Stimulated activated effector memory CD8-positive, alpha-beta T cell treated with anti-CD3 and anti-CD28 coated beads, Interleukin-12 subunit alpha, Interleukin-12 subunit beta, amount 100 ng/mL, for 72 hours (primary cell): ENCODE data around the gene GPNMB.
"Not testable (repeated sequence)": the region's sequence is repeated elsewhere in the genome, so short reads cannot be mapped to it uniquely, and the experiment has no call there.

Experiments
- ATAC-seq: fragments of 150-1000 bp; cut with Tn5 transposase; 2 replicates; pipeline ENCODE4 v1.10.0; 2021
- DNase-seq, 2 donors: peaks; one replicate each; pipeline ENCODE4 v3.0.0; 2021 to 2022; ENCODE audit warnings: low spot score in 2 of 2
- H3K27ac Mint-ChIP-seq: one replicate; pipeline ENCODE4 v1.8.0; 2022; ENCODE audit warnings: mild to moderate bottlenecking, mixed read lengths
- H3K36me3 Mint-ChIP-seq: one replicate; pipeline ENCODE4 v1.8.0; 2022; ENCODE audit warnings: mild to moderate bottlenecking, mixed read lengths
- H3K4me1 Mint-ChIP-seq: one replicate; pipeline ENCODE4 v1.8.0; 2022; ENCODE audit warnings: mixed read lengths
- H3K4me3 Mint-ChIP-seq: one replicate; pipeline ENCODE4 v1.8.0; 2022; ENCODE audit warnings: mild to moderate bottlenecking, mixed read lengths
- H3K9me3 Mint-ChIP-seq: one replicate; pipeline ENCODE4 v1.8.0; 2022; ENCODE audit warnings: mixed read lengths

The GPNMB gene

GRCh38 chr7:23246555-23246954 is at the start of gene GPNMB:
GPNMB (plus strand) TSS chr7:23246775; CDS start chr7:23246858, 83 bp downstream.
- H3K4me3 Mint-ChIP-seq, result no peak within 1 kb of the TSS
- no peak for ATAC-seq
- no peaks in the 10 kb centered on the region for H3K9me3 Mint-ChIP-seq
- H3K36me3 Mint-ChIP-seq, result no peaks in the 10 kb centered on the region
- no peaks in the 10 kb centered on the region for H3K4me1 Mint-ChIP-seq
- no peak for DNase-seq
- H3K27ac Mint-ChIP-seq, result no peak within 1 kb of the TSS

DNA sequence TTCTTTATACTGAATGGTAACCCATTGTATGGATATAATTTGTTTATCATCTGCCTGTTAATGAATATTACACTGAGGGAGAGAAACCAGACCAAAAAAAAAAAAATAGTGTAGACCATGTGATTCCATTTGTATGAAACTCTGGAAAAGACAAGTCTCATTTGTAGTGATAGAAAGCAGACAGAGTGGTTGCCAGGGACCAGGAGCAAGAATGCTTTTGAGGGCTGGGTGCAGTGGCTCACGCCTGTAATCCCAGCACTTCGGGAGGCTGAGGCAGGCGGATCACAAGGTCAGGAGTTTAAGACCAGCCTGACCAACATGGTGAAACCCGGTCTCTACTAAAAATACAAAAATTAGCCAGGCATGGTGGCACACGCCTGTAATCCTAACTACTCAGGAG is 48.8 kb upstream of the GPNMB start:
- H3K4me1 Mint-ChIP-seq, H3K9me3 Mint-ChIP-seq, DNase-seq, H3K4me3 Mint-ChIP-seq, H3K27ac Mint-ChIP-seq, ATAC-seq: not testable (repeated sequence)
- peaks cover 87% of the 10 kb centered on the region for H3K36me3 Mint-ChIP-seq

GRCh38 chr7:23200331-23200730 is 46.2 kb upstream of the GPNMB start:
- DNase-seq (no peak), ATAC-seq (no peak)
- Mint-ChIP-seq H3K36me3 (peaks cover 67% of the 10 kb centered on the region), H3K4me3 (no peak overlapping the region), H3K9me3 (no peaks in the 10 kb centered on the region), H3K27ac (no peak overlapping the region), H3K4me1 (no peaks in the 10 kb centered on the region)

DNA sequence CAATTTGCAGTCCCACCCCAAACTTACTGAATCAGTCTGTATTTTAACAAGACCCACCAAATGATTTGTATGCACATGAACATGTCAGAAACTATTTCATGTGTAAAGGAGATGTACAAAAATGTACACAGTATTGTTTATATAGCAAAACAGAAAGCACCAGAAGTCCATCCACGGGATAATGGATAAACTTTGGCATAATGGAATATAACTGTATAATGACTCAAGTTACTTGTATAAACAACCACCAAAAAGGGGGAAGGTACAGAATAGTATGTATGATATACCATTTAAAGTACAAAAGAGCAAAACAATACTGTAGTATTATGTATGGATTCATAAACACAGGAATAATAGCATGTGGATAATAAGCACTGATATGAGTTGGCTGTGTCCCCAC is 42.3 kb upstream of the GPNMB start:
- Mint-ChIP-seq H3K4me3 (no peak overlapping the region), H3K4me1 (no peaks in the 10 kb centered on the region), H3K36me3 (peaks cover 30% of the 10 kb centered on the region), H3K27ac (no peak overlapping the region), H3K9me3 (no peaks in the 10 kb centered on the region)
- no peak for ATAC-seq
- no peak for DNase-seq

GRCh38 chr7:23205577-23205908 is 41.0 kb upstream of the GPNMB start:
- ATAC-seq, result no peak
- Mint-ChIP-seq H3K4me3 (no peak overlapping the region), H3K4me1 (no peaks in the 10 kb centered on the region), H3K9me3 (no peaks in the 10 kb centered on the region), H3K27ac (no peak overlapping the region), H3K36me3 (peaks cover 17% of the 10 kb centered on the region)
- DNase-seq, result no peak

DNA sequence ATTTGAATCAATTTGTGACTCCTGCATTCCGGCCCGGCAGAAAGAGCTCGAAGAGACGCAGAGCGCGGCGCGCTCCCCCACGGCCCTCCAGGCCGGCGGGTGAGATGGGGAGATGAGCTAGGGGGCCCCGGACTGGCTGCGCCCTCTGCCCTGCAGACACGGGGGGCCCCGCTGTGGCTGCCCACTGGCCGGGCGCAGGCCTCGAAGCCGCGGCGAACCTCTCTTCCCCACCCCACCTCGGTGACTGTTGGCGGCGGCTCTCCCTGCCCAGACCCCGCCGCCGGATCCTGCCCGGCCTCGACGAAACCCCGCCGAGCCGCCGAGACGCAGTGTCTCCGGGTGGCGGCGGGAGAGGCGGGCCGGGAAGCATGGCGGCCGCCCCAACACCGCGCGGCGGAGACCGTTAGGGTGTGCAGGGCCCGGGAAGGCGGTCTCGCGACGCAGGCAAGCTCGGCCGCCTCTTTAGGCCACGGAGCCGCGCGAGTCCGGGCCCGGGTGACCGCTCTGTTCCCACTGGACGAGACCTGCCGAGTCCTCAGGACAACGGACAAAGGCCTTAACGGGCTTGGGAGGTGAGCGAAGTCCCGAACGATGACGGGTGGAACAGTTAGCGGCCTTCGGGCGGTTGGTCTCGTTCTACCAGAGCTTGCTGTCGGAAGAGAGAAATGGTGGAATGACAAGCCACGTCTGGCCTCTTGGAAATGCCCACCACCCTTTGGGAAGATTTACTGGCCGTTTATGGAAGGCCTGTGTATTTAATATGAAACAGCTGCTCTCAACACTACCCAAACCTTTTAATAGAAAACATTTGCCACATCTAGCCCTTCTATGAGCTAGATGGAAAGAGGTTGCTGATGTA is 40.4 kb upstream of the GPNMB start:
- Mint-ChIP-seq H3K4me3 (no peak overlapping the region), H3K27ac (no peak overlapping the region), H3K9me3 (no peaks in the 10 kb centered on the region), H3K36me3 (peaks cover 11% of the 10 kb centered on the region), H3K4me1 (no peaks in the 10 kb centered on the region)
- DNase-seq (peak in 1 of 2 donors; percentile 39), ATAC-seq (peak; percentile 46)

DNA sequence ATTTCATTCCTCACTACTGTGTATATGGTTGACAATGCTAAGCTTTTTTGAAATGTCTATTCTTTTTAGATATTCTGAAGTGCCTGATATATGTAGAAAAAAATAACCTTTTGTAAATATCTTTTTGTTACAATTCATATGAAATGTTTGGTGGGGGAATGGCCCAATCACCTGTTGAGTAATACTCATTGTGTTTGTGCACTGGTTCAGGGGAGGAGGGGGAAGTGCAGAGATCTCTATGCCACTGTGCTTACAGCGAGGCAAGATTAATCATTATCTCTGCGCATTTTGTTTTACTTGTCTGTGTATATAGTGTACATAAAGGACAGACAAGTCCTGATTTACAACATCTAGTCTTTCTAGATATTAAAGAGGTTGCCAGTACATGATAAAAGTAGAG is 39.6 kb upstream of the GPNMB start:
- ATAC-seq (no peak), DNase-seq (peak in 1 of 2 donors; percentile 25)
- Mint-ChIP-seq H3K4me3 (no peak overlapping the region), H3K9me3 (no peaks in the 10 kb centered on the region), H3K4me1 (no peaks in the 10 kb centered on the region), H3K36me3 (peaks cover 2% of the 10 kb centered on the region), H3K27ac (no peak overlapping the region)

DNA sequence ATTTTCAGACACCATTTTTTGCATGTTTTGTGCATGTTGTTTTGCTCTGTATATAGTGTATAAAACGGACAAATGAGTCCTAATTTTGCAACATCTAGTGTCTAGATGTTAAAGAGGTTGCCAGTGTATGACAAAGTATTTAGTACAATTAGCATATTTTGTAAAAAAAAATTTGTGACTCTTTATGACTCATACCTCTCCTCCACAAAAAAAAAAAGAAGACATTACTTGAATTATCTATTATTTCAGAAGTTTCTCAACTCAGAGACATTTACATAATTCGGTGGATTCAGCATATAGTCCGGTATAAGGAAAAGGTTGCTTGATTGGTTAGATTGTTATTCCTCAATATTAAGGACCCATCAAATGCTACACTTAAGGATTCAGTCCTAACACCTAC is 38.7 kb upstream of the GPNMB start:
- H3K9me3 Mint-ChIP-seq, result no peaks in the 10 kb centered on the region
- no peaks in the 10 kb centered on the region for H3K4me1 Mint-ChIP-seq
- no peak for ATAC-seq
- no peaks in the 10 kb centered on the region for H3K36me3 Mint-ChIP-seq
- DNase-seq, result no peak
- no peak overlapping the region for H3K27ac Mint-ChIP-seq
- no peak overlapping the region for H3K4me3 Mint-ChIP-seq

DNA sequence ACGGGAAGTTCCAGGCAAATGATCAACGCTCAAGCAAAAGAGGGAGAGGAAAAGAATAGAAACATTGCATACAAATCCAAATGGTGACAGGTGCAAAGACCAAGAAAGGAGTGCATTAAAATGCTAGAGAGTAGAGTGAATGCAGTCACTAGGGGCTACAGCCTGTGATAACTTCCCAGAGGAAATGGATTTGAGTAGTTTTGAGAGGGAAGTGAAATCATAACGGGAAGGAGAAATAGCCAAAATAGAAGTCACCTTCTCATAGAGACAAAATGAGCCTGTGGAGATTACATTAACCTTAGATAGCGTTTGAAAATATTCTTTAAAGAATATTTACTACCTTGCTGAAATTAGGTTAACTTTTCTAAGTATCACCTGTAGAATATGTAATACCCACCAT is 38.3 kb upstream of the GPNMB start:
- H3K4me1 Mint-ChIP-seq, result no peaks in the 10 kb centered on the region
- H3K4me3 Mint-ChIP-seq, result no peak overlapping the region
- H3K27ac Mint-ChIP-seq, result no peak overlapping the region
- H3K9me3 Mint-ChIP-seq, result no peaks in the 10 kb centered on the region
- H3K36me3 Mint-ChIP-seq, result no peaks in the 10 kb centered on the region
- ATAC-seq, result no peak
- DNase-seq, result no peak

GRCh38 chr7:23210506-23210905 is 36.1 kb upstream of the GPNMB start:
- no peaks in the 10 kb centered on the region for H3K9me3 Mint-ChIP-seq
- H3K36me3 Mint-ChIP-seq, result no peaks in the 10 kb centered on the region
- no peak overlapping the region for H3K4me3 Mint-ChIP-seq
- no peak for ATAC-seq
- no peaks in the 10 kb centered on the region for H3K4me1 Mint-ChIP-seq
- no peak overlapping the region for H3K27ac Mint-ChIP-seq
- no peak for DNase-seq

DNA sequence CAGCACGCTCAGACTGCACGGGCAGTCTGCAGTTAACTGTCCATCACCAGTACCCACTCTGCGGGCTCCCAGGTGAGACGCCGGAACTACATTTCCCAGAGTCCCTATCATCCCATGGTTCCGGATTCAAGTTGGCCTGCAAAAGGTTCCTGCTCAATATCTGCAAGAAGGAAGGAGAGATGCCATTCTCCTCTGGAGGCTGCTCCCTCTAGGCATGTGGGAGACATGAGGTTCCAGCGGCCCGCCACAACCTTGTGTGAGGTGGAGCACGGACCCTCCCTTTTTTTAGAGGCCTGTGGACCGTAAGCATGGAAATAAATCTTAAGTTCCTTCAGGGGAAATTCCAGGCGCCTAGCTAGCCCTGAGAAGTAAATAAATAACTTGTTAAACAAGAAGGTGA is 35.0 kb upstream of the GPNMB start:
- no peak for ATAC-seq
- no peak overlapping the region for H3K27ac Mint-ChIP-seq
- H3K4me3 Mint-ChIP-seq, result no peak overlapping the region
- no peak for DNase-seq
- H3K4me1 Mint-ChIP-seq, result no peaks in the 10 kb centered on the region
- no peaks in the 10 kb centered on the region for H3K36me3 Mint-ChIP-seq
- H3K9me3 Mint-ChIP-seq, result no peaks in the 10 kb centered on the region

DNA sequence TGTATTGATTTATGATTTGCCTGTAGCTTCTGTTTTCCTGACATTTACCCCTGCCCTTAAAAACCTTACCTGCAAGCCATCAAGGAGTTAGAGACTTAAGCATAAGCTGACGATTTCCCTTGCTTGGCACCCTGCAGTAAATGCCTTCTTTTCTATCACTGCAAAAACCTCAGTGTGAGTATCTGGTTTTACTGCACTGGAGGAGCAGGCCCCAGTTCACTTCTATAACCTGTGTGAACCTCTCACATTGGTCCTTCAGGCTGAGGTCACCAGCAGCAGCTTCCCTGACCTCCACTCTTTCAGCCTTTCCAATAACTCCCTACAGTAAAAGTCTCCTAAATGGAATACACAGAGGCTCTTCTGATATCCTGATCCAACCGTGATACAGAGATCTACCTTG is 34.2 kb upstream of the GPNMB start:
- Mint-ChIP-seq H3K36me3 (no peaks in the 10 kb centered on the region), H3K27ac (no peak overlapping the region), H3K4me1 (no peaks in the 10 kb centered on the region), H3K9me3 (no peaks in the 10 kb centered on the region), H3K4me3 (no peak overlapping the region)
- DNase-seq (no peak), ATAC-seq (no peak)

GRCh38 chr7:23212841-23213240 is 33.7 kb upstream of the GPNMB start:
- no peak overlapping the region for H3K4me3 Mint-ChIP-seq
- no peak for DNase-seq

GRCh38 chr7:23213755-23214154 is 32.8 kb upstream of the GPNMB start:
- H3K9me3 Mint-ChIP-seq, result no peaks in the 10 kb centered on the region
- no peak for ATAC-seq
- H3K4me3 Mint-ChIP-seq, result no peak overlapping the region
- DNase-seq, result no peak
- no peaks in the 10 kb centered on the region for H3K36me3 Mint-ChIP-seq
- H3K27ac Mint-ChIP-seq, result no peak overlapping the region
- H3K4me1 Mint-ChIP-seq, result no peaks in the 10 kb centered on the region

More at GRCh38 chr7:23212841-23213240, 33.7 kb upstream of the GPNMB start:
- no peaks in the 10 kb centered on the region for H3K4me1 Mint-ChIP-seq
- no peak for ATAC-seq
- H3K27ac Mint-ChIP-seq, result no peak overlapping the region
- H3K36me3 Mint-ChIP-seq, result no peaks in the 10 kb centered on the region
- no peaks in the 10 kb centered on the region for H3K9me3 Mint-ChIP-seq

DNA sequence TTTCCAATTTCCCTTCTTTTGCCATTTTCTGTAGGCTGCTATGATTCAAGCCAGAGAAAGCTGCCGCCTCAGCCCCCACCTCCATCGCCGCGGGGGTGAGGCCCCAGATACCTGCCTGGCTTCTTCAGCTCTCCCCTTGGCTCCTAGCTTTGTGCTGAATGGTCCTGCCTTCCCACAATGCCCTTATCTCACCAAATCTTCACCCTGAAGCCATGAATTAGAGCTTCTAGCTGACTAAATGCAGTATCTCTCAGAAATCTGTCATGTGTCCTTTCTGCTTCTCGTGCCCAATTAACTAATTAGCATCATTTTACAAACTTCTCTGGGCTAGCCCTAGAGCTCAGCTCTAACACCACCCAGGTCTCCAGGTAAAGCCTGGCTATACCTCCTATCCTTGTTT is 32.2 kb upstream of the GPNMB start:
- Mint-ChIP-seq H3K4me3 (no peak overlapping the region), H3K9me3 (no peaks in the 10 kb centered on the region), H3K36me3 (no peaks in the 10 kb centered on the region), H3K4me1 (no peaks in the 10 kb centered on the region), H3K27ac (no peak overlapping the region)
- ATAC-seq, result no peak
- DNase-seq, result no peak

- H3K4me1 Mint-ChIP-seq, result no peaks in the 10 kb centered on the region
- no peaks in the 10 kb centered on the region for H3K9me3 Mint-ChIP-seq
- H3K4me3 Mint-ChIP-seq, result no peak overlapping the region
- no peaks in the 10 kb centered on the region for H3K36me3 Mint-ChIP-seq
- no peak overlapping the region for H3K27ac Mint-ChIP-seq
- ATAC-seq (no peak), DNase-seq (no peak)
Observed at GRCh38 chr7:23214938-23215337, 31.6 kb upstream of the GPNMB start.

- no peak for DNase-seq
- Mint-ChIP-seq H3K36me3 (no peaks in the 10 kb centered on the region), H3K9me3 (no peaks in the 10 kb centered on the region), H3K4me3 (no peak overlapping the region), H3K4me1 (no peaks in the 10 kb centered on the region), H3K27ac (no peak overlapping the region)
- no peak for ATAC-seq
Observed at GRCh38 chr7:23216021-23216420, 30.6 kb upstream of the GPNMB start.
